ENCODE data around the gene CSRNP3.

Gene CSRNP3, protein sequence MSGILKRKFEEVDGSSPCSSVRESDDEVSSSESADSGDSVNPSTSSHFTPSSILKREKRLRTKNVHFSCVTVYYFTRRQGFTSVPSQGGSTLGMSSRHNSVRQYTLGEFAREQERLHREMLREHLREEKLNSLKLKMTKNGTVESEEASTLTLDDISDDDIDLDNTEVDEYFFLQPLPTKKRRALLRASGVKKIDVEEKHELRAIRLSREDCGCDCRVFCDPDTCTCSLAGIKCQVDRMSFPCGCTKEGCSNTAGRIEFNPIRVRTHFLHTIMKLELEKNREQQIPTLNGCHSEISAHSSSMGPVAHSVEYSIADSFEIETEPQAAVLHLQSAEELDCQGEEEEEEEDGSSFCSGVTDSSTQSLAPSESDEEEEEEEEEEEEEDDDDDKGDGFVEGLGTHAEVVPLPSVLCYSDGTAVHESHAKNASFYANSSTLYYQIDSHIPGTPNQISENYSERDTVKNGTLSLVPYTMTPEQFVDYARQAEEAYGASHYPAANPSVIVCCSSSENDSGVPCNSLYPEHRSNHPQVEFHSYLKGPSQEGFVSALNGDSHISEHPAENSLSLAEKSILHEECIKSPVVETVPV

DNA sequence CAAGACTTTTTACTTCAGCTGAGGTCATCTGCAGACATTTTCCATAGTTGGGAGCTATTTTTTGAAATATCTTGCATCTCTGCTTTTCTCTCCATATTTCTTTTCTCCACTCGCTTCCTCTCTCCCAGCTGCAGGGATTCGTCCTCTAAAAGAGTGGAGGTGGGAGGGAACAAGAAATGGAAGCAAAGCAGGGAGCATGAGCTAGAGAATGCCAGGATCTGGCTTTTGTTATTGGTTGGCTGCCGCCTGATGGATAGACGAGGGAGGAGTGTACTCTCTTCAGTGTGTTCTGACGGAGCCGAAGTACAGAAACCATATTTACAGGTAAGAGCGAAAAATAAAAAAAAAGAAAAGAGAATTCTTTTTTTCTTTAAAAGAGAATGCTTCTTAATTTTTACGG is at the start of gene CSRNP3:
CSRNP3 (plus strand) TSS at position 282 of the 400 bp plus-strand sequence. CDS start 125,368 bp downstream, outside the sequence.
- DNase-seq (ENCODE audit: low read depth, low spot score), result peak; percentile 83

DNA sequence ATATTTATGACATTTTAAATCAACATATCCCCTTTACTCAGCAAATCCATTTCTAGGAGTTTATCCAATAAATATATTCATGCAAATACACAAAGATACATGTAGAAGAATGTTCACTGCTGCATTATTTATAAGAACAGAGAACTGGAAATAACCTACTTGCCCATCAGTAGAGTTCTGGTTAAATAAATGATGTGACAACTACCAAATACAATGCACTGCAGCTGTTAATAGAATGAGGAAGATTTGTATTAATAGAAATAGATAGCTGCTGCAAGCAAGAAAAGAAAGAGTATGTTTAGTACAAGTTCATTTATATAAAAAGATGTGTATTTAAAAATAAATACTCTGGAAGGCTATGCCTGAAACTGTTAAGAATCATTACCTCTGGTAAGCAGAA is 49.3 kb upstream of the CSRNP3 start:
- no peak for DNase-seq (ENCODE audit: low read depth, low spot score)

DNA sequence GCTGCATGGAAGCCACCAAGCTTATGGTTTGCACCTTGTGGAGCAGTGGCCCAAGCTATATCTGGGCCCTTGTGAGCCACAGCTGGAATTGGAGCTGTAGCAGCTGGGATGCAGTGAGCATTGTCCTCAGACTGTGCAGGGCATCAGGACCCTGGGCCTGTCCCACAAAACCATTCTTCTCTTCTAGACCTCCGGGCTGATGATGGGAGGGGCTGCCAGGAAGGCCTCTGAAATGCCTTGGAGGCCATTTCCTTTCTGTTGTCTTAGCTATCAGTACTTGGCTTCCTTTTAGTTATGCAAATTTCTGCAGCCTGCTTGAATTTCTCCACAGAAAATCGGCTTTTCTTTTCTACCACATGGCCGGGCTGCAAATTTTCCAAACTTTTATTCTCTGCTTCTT is 46.4 kb upstream of the CSRNP3 start:
- DNase-seq (ENCODE audit: low read depth, low spot score), result peak; percentile 40

DNA sequence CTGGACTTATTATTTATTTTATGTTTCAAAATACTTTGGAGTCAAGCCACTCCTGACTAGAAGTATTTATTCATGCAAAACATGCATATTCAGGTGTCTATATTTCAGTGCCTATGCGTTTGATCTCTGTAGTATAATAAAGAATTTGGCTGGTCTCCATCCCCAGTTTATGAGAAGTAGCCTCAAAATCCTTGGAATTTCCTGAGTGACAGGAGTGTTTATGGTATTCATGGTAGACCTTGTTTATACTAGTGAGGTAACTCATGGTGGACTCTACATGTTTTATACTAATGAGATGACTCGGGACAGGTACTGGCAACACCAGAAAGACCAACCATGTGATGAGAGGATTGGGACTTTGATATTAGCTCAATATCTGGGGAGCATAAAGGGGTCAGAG is 43.9 kb upstream of the CSRNP3 start:
- no peak for DNase-seq (ENCODE audit: low read depth, low spot score)

DNA sequence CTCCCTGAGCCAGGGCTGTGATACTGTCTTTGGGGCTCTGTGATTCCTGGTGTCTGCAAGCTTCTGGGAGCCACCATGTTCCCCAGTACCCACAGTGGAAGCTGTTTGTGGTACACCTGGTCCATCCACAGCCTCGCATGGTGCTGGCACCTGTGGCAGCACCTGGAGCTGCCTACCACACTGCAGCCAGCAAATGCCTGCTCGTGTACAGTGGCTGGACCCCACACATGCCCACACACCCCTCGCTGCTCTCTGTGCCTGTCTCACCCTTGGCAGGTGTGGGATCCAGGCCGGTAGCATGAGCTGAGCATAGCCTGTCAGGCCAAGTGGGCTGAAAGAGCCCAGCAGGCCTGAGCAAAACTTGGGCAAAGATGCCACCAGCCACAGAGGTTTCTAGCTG is 41.8 kb upstream of the CSRNP3 start:
- DNase-seq (ENCODE audit: low read depth, low spot score), result no peak

DNA sequence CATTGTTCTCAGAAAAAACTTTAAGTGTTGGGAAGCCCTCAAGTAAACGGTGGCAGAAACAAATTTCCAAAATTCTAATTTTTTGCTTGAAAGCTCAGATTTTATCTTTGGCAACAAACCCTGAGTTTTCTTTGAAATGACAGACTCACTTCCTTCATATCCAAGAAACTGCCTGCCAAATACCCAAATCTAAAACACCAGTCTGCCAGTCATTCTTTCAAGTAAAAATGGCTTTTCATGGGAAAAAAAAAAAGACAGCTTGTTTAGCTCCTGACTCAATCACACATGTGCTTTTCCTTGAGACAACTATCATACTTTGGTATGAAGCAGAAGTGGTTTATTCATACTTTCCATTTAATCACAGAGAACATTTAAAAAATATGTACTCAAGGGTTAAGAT is 40.6 kb upstream of the CSRNP3 start:
- DNase-seq (ENCODE audit: low read depth, low spot score), result no peak

DNA sequence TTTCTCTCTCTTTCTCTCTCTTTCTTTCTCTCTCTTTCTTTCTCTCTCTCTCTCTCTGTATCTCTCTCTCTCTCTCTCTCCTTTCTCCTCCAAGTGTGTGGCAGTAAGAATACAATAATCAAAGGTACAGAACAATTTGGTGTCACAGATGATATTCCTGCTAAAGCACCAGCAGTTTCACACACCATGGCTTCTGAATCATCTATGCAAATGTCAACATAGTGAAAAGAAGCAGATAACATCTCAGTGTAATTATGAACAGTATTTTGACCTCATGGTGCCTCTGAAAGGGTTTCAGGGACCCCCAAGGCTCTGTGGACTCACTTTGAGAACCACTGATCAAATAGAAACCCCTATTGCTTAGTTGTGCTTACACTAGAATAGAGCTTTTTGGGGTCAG is 38.5 kb upstream of the CSRNP3 start:
- DNase-seq (ENCODE audit: low read depth, low spot score), result no peak

DNA sequence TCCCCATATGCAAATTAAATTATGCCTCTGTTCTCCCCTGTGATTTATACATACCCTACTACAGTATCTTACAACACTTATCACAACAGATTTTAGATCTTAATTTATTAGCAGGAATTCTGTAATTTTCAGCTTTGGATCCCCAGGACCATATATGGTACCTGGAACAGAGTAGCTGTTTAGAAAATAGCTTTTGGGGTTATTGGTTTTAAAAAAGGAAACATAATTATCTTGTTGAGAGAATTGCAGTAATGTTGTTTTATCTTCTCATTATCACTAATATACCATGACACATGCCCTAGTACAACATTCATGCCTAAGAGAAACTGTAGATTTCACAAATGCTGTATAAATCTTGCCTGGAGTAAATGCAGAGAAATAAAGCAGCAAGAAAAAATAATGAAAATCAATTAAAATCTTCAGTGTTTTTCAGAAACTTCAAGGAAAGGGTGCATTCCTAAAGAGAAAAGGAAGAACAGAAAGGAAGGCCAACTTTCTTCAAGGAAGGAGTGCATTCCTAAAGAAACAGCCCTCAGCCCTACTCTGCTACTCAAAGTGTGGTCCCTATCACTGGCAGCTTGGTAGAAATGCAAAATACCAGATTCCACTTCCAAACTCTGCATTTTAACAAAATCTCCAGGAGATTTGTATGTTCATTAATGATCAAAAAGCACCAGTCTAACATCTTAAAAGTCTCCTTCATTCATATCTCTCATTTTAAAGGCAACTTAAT is 37.1 kb upstream of the CSRNP3 start:
- no peak for DNase-seq (ENCODE audit: low read depth, low spot score)

DNA sequence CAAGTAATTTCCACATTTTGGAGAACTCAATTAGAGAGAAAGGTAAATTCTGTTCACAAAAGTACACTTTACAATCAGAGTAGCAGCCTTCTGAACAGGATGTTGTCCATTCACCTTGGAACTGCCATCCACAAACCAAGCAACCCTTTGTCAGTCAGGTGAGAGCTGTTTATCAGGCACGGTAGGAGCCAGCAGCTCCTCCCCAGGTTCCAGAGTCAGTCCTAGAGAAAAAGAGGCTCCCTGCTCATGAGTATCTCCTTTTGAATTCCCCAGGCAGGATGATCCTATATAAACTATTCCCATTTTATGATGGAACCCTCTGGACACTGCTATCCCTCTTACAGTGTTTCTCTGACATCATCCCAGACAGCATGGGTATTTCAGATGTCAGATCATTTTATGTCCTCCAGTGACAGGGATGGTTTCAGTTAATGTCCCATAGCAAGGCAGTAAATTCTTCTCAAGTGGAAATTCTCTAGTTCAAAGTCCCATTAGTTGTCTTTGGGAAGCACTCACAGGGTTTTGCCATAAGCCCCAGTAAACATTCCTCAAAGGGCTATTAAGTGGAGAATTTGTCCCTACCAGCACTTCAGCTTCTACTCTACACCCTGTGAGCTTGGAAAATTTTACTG is 34.5 kb upstream of the CSRNP3 start:
- DNase-seq (ENCODE audit: low read depth, low spot score), result peak; percentile 25

DNA sequence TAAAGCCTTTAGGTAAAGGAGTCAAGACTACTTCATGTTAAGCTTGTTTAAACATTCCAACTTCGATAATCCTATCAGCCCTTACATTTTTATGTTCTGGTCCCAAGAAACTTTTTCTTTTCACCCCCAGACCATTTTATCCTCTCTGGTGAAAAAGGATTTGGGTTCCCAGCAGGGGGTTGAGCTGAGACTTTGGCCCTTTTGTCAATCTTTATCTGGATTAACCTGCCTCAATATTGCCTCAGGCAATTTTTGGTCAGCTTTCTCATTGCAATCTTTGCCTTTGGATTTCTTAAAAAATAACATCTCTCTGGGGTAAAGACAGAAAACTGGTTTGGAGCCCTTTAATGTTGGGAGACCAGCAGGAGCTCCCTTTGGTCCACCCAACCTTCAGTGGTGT is 33.9 kb upstream of the CSRNP3 start:
- peak; percentile 45 for DNase-seq (ENCODE audit: low read depth, low spot score)

DNA sequence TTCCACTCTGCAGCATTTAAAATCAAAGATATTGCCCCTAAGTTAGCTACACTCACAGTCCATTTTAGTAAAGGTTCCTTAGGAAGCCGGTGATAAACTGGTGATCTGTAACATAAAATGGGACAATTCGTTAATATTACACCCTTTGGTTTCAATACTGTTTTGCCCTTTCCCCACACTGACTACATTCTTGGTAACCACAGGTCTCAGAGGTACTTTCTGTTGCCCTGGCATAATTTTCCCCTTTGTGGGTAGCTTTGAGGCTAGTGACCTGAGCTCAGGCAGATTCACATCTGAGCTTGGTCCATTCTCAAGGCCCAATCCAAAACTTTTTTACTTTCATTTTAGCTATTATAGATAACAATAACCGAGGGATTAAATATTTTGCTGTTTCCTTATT is 32.9 kb upstream of the CSRNP3 start:
- DNase-seq (ENCODE audit: low read depth, low spot score), result no peak

DNA sequence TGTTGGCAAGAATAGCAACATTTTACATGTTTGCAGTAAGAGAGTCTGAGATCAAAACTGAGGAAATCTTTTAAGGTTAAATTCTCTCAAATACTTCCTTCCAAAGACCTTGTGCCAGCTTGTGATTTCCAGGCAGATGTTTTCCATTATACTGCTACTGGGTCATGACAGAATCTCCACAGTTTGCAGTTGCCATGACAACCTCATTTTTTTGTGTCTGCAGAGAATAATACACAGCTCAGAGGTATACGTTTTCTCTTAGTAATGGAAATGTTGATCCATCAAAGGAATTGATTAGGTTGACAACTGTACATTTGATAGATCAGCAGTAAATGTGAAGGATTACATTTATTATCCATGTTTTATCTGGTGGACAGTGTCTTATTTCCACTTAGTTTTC is 29.1 kb upstream of the CSRNP3 start:
- no peak for DNase-seq (ENCODE audit: low read depth, low spot score)

DNA sequence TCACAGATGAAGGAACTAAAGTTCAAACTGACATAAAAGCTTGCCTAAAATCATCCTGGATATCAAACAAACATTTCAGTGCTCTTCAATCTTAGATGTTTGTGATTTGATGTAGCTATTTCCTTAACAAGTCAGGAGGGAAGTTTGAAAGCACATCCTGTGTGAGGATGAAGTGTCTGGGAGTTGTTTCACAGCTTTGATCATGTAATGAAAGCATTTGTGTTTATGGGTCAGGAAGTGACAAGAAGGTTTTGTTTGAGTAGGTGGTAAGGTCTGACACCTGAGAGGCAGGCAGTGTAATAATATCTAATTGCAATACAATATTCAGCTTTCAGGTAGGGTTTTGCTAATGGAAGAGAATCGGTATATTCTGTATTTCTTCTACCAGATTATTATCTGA is 26.0 kb upstream of the CSRNP3 start:
- no peak for DNase-seq (ENCODE audit: low read depth, low spot score)

DNA sequence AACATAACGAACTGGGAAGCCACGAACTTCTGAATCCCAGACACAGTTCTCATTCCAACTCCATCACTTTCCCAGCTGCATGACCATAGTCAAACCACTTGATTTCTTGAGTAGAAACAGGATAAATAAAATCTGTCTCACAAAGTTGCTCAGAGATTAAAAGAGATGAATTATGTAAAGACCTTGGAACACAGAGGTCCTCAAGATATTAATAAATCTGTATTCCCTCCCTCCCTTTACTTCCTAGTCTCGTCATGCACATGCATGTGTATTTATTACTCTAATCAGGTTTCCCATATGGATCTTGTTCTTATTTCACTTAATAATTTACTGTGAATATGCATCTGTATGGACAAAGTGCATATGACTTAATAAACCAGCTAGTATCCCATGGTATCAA is 21.1 kb upstream of the CSRNP3 start:
- no peak for DNase-seq (ENCODE audit: low read depth, low spot score)

DNA sequence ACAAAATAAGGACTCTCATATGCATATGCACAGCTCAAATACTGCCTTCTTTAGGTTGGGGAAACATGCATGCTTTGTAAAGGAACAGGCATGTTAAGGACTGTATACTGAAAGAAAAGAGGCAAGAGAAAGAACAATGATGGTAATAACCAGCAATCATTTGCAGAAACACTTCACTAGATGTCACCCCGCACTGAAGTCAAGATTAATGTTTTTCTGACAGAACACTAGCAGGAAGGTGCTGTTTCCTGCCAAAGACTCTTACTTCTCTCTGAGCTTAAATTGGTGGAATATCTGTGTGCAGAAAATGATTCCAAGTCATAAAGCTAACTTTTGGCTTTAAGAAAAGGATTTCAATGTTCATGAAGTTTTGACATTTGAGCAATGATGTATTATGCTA is 19.3 kb upstream of the CSRNP3 start:
- DNase-seq (ENCODE audit: low read depth, low spot score), result no peak

DNA sequence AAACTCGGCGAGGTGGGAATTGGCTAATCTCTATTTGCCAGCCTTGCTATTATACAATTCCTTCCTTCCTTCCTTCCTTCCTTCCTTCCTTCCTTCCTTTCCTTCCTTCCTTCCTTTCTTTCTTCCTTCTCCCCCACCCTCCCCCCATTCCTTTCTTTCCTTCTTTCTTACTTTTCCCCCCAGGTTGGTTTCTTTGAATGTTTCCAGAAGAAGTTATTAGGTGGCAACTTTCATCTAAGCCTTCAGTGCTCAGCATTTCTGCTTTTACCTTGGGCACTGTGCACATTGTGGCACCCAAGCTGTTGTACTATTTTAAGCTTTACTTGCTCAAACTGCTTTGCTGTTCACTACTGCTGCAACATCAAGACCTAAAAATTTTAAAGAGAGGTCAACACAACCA is 17.2 kb upstream of the CSRNP3 start:
- DNase-seq (ENCODE audit: low read depth, low spot score), result no peak

DNA sequence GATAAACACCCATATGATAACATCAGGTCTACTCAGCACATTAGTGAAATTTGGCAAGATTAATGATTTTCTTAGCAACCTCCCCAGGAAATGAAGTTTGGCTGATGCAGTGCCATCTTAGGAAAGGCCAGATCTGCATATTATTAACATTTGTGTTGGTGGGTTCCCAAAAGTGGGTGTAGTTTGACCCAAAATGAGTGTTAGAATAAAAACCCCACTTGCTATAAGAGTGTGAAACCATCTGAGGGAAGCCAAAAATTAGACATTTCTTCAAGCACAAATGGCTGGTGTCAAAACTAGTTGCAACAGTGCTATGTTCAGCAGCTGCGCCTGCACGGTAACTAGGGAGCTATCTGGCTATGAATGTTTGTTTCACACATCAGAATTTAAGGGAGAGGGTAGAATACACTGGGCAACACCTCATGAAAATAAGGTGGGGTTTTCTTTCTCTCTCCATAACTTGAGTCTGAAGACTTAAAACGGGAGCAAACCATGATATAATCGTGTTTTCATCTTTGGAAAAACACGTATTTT is 15.9 kb upstream of the CSRNP3 start:
- no peak for DNase-seq (ENCODE audit: low read depth, low spot score)

DNA sequence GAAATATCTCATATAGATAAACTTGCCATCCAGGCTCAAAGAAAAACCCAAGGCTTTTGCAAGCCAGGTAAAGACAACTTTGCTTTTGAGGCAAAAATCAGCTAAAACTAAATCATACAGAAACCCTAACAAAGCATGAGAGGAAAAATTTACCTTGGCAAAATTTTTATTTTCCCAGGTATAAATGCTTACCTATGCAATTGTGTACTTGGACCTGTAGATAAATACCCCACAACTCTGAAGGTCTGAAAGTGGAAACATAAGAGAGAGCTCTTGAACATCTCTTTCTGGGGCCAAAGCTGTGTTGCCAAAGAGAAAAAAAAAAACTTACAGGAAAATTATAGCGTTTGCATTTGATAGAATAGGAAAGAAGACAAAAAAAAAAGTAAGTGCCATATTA is 14.6 kb upstream of the CSRNP3 start:
- DNase-seq (ENCODE audit: low read depth, low spot score), result no peak

DNA sequence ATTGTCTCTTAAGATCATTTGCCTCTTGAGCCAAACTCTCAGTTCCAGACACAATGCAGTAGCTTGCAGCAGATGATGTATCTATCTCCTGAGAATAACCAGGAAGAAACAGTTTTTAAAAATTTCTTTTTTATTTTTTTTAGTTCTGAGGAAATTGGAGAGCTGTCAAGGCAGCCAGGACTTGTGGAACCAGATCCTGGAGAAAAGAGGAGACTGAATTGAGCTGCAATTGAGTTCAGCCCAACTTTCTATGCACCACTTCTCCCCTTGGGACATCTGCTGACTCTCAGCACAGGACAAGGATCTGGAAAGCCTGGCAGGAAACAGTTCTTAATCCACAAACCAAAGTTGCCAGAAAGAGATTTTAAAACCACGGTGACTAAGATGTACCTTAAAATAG is 13.5 kb upstream of the CSRNP3 start:
- DNase-seq (ENCODE audit: low read depth, low spot score), result no peak

DNA sequence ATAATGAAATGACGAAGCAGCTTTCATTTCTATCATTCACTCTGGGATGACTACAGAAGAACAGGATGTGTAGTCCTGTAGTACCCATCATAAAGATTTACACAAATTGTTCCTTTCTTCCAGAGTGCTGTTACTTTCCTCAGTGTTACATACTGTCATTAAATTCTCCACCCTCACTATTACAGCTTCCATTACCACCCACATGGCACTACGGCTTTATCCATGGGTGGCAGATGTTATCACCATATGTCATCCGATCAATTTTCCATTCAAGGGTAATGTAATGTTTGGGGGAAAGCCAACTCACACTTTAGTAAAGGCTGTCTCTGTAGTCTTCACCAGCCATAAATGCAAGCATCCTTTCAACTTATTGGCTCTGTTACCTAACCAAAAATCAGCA is 7.1 kb upstream of the CSRNP3 start:
- DNase-seq (ENCODE audit: low read depth, low spot score), result no peak

DNA sequence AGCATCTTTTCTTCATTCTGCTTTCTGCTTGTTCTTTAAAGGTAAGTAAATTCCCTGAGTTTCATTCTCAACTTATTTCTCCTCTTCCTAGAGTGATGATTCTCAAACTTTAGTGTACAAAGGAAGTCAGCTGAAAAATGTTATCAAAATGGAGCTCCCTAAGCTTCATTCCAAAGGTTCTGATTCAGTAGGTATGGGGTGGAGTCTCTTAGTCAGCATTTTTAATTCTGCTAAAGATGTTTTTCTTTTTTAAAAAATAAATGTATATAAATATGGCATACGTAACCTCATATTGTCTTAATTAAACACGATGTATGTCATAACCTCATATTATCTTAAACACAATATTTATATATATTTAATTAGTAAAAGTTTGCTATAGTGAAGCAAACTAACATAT is 3.1 kb upstream of the CSRNP3 start:
- DNase-seq (ENCODE audit: low read depth, low spot score), result no peak

DNA sequence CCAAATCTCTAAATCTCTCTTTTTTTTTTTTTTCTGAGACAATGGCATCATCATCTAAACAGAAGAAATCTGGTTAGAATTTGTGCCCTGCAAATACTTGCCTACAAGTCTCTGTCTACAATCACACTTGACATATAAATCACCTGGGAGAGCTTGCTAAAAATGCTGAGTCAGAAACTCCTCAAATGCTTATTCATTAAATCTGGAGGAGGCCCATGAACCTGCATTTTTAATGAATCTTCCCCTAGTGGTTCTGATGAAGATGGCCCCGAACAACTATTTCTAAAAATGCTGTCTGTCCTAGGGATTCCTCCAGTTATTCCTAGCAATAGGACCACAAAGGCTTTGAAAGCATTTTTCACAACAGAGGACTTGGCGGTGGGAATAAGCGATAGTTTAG is 1.6 kb upstream of the CSRNP3 start:
- no peak for DNase-seq (ENCODE audit: low read depth, low spot score)
